Right kidney (tissue), 1 donor: ENCODE data around the gene HES7.

Source experiments
- DNase-seq: peaks from one replicate; pipeline ENCODE4 v3.0.0-alpha.2; 2016

HES7 gene

GRCh38 chr17:8142887-8143580 is 19.1 kb upstream of the HES7 start:
- DNase-seq = no peak

- DNase-seq = no peak
These were observed 18.4 kb upstream of the HES7 start for GRCh38 chr17:8142158-8142886.

GRCh38 chr17:8141741-8142140 is 17.8 kb upstream of the HES7 start:
- no peak for DNase-seq

- DNase-seq = no peak
These were observed 17.1 kb upstream of the HES7 start for GRCh38 chr17:8141045-8141444.

GRCh38 chr17:8140065-8141029 is 16.4 kb upstream of the HES7 start:
- DNase-seq = no peak

- DNase-seq = peak; percentile 98
These were observed 14.9 kb upstream of the HES7 start for GRCh38 chr17:8138672-8139371.

- DNase-seq = no peak
These were observed 14.4 kb upstream of the HES7 start for GRCh38 chr17:8138374-8138671.

- DNase-seq = no peak
These were observed 13.9 kb upstream of the HES7 start for GRCh38 chr17:8137645-8138373.

GRCh38 chr17:8133941-8134340 is 10.0 kb upstream of the HES7 start:
- DNase-seq = no peak

- no peak for DNase-seq
These were observed 9.5 kb upstream of the HES7 start for GRCh38 chr17:8133399-8133798.

- DNase-seq = no peak
These were observed 8.0 kb upstream of the HES7 start for GRCh38 chr17:8131844-8132441.

GRCh38 chr17:8128125-8128784 is 4.3 kb upstream of the HES7 start:
- DNase-seq = no peak

- peak; percentile 78 for DNase-seq
These were observed 2.7 kb upstream of the HES7 start for GRCh38 chr17:8126491-8127066.

GRCh38 chr17:8125947-8126490 is 2.1 kb upstream of the HES7 start:
- peak; percentile 76 for DNase-seq

- no peak for DNase-seq
These were observed 1.4 kb upstream of the HES7 start for GRCh38 chr17:8125154-8125946.

GRCh38 chr17:8124350-8125153 is 646 bp upstream of the HES7 start:
- peak; percentile 59 for DNase-seq

- peak; percentile 72 for DNase-seq
These were observed 797 bp downstream of the HES7 start for GRCh38 chr17:8122924-8123694.
